MV-4-11 (cell line): ENCODE data around the gene POLD2.

Experiments used
- DNase-seq: peaks from one replicate; lab custom pipeline; 2025; lab: John Stamatoyannopoulos, UW

POLD2 gene

DNA sequence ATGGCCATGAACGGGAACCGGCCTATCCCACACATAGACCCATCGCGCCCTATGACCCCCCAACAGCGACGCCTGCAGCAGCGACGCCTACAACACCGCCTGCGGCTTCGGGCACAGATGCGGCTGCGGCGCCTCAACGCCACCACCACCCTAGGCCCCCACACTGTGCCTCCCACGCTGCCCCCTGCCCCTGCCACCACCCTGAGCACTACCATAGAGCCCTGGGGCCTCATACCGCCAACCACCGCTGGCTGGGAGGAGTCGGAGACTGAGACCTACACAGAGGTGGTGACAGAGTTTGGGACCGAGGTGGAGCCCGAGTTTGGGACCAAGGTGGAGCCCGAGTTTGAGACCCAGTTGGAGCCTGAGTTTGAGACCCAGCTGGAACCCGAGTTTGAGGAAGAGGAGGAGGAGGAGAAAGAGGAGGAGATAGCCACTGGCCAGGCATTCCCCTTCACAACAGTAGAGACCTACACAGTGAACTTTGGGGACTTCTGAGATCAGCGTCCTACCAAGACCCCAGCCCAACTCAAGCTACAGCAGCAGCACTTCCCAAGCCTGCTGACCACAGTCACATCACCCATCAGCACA lies 9.5 kb downstream of the POLD2 start:
- no peak for DNase-seq

DNA sequence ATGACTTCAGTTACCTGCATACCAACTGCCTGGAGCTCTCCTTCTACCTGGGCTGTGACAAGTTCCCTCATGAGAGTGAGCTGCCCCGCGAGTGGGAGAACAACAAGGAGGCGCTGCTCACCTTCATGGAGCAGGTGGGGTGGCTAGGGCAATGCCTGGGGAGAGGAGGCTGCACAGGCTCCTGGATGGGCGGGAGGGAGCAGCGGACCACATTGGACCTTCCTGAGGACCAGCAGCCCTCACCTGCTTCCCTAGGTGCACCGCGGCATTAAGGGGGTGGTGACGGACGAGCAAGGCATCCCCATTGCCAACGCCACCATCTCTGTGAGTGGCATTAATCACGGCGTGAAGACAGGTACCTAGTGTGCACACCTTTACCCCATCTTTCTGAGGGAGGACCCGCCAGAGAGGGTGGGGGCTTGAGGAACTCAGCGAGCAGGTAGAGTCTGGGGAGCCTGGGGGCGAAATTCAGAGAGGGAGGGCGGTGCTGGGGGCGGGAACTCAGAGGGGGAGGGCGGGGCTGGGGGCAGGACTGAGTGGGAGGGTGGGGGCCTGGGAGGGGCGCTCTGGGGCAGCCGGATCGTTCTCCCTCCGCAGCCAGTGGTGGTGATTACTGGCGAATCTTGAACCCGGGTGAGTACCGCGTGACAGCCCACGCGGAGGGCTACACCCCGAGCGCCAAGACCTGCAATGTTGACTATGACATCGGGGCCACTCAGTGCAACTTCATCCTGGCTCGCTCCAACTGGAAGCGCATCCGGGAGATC lies 10.2 kb downstream of the POLD2 start:
- DNase-seq, result no peak

DNA sequence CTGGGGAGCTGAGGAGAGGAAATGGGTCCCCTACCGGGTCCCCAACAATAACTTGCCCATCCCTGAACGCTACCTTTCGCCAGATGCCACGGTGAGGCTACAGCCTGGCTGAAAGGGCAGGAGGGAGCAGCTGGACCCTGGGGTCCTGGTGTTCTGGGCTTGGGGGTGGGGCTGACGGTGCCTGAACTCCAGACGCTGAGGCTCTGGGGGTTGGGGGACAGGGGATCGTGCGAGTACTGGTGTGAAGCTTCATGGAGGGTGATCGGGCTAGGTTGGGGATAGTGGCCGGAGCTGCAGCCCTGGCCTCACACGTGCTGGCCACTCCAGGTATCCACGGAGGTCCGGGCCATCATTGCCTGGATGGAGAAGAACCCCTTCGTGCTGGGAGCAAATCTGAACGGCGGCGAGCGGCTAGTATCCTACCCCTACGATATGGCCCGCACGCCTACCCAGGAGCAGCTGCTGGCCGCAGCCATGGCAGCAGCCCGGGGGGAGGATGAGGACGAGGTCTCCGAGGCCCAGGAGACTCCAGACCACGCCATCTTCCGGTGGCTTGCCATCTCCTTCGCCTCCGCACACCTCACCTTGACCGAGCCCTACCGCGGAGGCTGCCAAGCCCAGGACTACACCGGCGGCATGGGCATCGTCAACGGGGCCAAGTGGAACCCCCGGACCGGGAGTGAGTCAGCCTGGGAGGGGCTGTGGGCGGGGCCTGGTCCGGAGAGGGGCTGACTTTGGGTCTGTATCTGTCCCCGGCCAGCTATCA lies 10.9 kb downstream of the POLD2 start:
- no peak for DNase-seq

DNA sequence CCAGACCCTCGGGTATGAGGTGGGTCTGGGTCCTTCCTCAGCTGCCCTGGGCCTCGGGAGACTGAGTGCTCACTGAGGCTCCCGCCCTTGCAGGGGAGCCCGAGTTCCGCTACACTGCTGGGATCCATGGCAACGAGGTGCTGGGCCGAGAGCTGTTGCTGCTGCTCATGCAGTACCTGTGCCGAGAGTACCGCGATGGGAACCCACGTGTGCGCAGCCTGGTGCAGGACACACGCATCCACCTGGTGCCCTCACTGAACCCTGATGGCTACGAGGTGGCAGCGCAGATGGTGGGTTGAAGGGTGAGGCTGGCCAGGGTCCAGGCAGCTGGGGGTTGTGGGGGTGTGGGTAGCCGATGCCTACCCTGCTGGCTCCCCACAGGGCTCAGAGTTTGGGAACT lies 11.6 kb downstream of the POLD2 start:
- DNase-seq, result no peak

DNA sequence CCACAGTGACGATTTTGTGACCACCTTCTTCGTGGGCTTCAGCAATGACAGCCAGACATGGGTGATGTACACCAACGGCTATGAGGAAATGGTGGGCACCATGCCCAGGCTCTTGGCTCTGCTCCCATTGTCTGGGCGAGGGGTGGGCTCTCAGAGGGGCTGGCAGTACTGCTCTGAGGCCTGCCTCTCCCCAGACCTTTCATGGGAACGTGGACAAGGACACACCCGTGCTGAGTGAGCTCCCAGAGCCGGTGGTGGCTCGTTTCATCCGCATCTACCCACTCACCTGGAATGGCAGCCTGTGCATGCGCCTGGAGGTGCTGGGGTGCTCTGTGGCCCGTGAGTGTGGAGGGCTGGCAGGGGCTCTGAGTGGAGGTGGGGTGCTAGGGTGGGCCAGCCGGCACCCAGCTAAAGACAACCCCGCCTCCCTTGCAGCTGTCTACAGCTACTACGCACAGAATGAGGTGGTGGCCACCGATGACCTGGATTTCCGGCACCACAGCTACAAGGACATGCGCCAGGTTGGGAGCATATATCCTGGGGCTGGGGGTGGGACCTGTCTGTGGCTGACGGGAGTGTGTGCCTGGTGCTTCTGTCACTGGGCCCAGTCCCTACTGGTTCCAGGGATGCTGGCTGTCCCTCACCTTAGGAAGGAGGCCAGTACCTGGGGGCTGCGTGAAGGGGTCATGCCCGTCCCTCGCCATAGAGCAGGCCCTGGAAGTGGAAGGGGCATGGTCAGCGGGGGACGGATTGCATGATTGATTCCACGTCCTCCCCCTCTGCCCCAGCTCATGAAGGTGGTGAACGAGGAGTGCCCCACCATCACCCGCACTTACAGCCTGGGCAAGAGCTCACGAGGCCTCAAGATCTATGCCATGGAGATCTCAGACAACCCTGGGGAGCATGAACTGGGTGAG lies 12.4 kb downstream of the POLD2 start:
- DNase-seq, result no peak

DNA sequence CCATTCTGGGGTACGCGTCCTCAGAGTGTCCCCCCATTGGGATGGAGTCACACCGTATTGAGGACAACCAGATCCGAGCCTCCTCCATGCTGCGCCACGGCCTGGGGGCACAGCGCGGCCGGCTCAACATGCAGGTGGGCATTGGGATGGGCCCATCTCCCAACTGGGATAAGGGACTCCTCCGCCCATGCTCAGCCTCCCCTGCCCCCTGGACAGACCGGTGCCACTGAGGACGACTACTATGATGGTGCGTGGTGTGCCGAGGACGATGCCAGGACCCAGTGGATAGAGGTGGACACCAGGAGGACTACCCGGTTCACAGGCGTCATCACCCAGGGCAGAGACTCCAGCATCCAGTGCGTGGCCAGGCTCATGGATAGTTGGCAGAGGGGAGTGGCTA lies 13.4 kb downstream of the POLD2 start:
- DNase-seq, result no peak

DNA sequence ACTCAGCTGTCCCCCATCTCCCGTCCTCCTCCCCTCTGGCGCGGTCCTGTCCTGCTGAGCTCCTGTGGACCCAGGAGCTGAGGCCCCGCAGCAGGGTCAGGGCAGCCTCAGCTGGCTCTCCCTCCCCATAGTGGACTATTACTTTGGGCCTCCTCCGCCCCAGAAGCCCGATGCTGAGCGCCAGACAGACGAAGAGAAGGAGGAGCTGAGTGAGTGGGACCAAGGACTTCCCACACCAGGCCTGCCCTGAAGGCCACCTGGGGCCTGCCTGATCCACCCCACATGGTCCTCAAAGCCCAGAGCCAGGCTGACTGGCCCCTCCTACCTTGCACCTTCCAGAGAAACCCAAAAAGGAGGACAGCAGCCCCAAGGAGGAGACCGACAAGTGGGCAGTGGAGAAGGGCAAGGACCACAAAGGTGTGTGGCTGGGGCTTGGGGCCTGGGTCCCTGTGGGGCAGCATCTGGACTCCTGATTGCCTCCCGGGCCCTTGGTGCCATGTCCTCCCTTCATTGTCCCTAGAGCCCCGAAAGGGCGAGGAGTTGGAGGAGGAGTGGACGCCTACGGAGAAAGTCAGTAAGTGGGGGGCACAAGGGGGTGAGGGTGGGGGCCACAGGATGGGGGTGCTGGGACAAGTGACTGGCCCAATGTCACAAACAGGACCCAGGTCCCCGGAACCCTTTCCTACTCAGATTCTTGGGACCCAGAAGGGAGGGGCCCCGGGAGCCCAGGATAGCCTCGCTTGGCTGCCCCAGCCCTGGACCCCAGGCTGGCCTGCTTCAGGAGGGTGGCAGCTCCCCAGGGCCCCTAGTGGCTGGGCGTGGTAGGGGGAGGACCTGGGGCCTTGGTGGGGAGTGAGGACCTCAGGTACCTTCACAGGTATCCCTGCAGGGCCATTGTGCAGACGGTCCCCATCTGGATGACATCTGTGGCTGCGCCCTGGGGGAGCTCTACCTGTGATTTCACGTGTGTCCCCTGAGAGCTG lies 14.3 kb downstream of the POLD2 start:
- no peak for DNase-seq

DNA sequence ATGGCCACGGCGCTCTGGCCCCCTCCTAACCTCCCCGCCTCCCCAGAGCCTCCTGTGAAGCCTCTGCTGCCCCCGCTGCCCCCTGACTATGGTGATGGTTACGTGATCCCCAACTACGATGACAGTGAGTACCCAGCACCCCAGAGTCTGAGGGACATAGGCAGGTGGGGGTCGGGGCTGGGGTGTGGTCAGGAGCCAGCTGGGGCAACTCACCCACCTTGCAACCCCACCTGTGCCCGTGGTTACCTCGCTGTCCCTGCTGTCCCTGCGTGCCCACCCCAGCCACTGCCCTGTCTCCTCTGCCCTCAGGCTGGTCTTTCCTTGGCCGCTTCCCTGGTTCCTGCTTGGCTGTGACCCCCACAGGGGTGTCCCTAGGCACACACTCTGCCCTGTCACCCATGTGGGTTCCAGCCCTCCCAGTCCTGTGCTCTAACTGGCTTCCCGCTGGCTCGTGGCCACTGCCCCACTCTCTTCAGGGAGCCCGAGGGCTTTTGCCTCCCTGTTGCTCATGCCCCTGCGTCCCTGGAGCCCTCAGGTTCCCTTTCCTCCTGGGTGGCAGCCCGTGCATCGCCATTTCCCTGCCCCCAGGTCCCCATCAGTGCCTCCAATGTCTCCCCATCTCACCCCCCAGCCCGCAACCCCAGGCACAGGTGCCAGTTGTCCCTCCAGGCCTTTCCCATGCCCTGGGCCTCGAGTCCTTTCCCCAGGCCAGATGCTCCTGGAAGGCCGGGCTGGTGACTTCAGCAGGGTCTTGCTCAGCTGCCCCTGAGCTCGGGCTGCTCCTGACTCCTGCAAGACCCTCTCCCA lies 15.2 kb downstream of the POLD2 start:
- DNase-seq, result no peak

DNA sequence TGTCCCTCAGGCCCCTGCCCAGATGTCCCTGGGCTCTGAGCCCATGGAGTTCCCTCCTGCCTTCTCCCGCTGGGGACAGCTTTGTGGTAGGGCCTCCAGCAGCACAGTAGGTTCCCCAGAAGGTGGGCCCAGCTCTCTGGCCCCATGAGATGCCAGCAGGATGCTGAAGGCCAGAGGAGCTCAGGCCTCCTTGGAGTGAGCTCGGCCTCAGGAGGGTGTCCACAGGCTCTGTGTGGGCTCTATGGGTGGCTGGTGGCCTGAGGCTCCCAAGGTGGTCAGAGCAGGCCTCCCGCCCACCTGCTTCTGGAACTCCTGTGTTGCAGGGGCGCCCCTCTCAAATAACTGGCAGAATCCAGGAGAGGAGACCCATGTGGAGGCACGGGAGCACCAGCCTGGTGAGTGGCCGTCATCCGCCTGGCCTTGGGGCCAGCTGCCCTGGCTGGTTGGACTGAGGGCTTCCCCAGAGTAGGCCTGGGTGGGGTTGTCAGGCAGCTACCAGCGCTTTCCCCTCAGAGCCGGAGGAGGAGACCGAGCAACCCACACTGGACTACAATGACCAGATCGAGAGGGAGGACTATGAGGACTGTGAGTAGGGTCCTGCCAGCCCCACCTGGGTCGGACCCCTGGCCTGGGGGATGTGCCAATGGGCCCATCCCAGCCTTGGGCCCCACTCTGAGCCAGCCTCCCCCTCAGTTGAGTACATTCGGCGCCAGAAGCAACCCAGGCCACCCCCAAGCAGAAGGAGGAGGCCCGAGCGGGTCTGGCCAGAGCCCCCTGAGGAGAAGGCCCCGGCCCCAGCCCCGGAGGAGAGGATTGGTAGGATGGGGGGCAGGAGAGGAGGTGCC lies 16.0 kb downstream of the POLD2 start:
- DNase-seq, result no peak

DNA sequence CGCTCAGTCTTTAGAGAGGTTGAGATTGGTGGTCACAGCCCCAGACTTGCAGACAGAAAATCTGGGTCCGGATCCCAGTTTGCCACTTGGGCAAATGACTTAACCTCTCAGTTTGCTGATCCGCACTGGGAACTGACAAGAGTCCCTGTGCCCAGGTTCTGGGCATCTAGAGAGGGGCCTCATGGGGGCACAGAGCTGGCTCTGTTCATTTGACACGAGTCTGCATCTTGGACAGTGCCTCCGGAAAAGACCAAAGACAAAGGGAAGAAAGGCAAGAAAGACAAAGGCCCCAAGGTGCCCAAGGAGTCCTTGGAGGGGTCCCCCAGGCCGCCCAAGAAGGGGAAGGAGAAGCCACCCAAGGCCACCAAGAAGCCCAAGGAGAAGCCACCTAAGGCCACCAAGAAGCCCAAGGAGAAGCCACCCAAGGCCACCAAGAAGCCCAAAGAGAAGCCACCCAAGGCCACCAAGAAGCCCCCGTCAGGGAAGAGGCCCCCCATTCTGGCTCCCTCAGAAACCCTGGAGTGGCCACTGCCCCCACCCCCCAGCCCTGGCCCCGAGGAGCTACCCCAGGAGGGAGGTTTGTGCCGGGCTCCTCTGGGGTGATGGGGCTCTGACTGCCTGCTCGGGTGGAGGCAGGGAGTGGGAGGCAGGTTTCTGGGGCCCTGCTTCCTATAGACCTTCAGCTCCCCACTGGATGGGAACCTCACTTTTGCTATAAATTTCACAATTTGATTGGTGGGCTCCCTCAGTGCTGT lies 16.9 kb downstream of the POLD2 start:
- DNase-seq, result no peak

DNA sequence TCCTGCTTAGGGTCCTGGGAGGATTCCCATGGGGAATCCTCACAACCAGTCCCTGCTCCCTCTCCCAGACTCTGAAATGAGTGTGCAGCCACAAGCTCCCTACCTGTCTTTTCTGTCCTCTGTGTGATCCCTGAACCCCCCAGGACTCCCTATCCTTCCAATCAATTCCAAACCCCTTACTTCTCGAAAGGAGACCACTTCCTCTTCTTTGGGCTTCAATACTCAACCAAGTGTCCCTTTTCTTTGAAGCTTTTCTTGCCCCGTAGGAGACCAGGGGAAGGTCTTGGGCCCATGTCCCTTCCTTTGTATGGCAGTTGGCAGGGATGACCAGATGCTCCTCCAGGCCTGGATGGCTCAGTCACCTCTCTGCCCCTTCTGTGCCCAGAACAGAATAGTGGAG lies 17.5 kb downstream of the POLD2 start:
- peak; percentile 29 for DNase-seq

DNA sequence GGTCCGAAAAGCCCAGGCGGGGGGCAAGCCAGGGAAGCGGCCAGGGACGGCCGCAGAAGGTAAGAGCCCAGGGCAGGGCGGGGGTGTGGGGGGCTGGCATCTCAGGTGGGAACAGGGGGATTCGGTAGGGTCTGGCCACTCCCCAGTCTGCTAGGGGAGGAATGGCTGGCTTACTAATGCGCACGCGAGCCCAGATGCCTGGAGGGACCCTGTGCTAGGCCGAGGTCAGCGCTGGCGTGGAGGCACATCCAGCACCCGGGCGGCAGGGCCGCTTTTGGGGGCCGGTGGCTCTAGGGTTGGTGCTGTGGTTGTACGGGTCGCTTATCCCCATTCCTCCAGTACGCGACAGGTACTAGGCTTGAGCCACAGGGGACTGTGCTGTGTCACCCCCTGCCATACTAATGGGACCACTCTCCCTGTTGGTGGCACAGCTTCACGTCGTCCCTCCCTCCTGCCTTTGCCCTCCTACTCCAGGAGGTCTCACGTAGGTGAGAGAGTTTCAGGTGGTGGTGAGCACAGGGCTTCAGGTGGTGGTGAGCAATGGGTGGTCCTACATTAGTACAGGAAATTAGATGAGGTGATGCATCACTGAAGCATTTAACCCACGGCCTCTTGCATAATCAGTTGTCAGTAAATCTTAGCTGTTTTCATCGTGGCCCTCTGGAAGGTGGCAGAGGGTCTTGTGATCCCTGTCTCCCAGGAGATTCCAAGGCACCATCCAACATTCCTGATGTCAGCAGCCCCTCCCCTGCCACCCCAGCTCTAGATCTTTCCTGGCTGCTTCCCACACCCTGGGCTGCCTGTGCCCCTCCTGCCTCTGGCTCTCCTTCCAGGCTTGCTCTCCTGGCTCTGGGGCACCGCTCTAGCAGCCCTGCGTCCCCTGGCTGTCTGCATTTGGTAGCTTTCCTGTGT lies 18.2 kb downstream of the POLD2 start:
- DNase-seq, result no peak

DNA sequence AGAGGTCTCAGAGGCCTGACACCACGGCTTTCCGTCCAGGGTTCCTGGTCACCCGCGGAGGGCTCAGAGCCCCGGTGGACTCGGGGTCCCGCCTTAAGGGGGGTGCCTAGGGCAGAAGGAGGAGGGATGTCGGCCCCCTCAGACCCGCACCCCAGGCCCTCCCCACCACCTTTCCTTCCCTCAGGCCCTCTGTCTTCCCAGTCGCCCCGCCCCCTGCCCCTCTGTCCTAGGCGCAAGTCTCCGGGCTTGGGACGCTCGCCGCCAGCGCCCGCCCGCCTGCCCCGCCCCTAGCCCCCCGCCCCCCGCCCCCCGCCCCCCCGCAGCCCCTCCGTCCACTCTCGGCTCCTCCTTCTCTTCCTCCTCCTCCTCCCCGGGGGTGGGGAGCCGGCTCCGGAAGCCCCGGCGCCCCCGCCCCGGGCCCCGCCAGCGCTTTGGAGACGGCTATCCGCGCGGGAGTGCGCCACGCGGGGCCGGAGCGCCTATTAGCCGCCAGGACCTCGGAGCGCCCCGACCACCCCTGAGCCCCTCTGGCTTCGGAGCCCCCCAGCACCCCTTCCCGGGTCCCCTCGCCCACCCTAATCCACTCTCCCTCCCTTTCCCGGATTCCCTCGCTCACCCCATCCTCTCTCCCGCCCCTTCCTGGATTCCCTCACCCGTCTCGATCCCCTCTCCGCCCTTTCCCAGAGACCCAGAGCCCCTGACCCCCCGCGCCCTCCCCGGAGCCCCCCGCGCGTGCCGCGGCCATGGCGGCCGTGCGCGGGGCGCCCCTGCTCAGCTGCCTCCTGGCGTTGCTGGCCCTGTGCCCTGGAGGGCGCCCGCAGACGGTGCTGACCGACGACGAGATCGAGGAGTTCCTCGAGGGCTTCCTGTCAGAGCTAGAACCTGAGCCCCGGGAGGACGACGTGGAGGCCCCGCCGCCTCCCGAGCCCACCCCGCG lies 19.2 kb downstream of the POLD2 start, which contains the start of gene AEBP1:
AEBP1 (plus strand) TSS at position 423 of the 937 bp plus-strand sequence; CDS start at position 744, 321 bp downstream.
- no peak for DNase-seq

DNA sequence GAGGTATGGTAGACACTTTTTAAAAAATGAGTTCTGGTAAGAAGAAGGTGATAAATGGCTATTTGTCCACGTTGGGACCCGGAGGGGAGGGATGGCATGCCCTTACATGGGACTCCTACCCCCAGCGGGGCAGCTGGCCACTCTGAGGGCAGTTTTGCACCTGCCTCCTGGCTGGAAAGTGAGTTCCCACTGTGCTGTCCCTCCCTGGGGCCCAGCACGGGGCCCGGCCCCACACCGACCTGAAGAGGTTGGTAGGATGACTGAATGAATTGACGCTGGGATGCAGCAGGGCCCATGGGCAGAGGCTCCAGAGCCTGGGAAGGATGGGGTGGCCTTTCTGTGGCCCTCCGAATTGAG lies 19.8 kb downstream of the POLD2 start:
- no peak for DNase-seq

DNA sequence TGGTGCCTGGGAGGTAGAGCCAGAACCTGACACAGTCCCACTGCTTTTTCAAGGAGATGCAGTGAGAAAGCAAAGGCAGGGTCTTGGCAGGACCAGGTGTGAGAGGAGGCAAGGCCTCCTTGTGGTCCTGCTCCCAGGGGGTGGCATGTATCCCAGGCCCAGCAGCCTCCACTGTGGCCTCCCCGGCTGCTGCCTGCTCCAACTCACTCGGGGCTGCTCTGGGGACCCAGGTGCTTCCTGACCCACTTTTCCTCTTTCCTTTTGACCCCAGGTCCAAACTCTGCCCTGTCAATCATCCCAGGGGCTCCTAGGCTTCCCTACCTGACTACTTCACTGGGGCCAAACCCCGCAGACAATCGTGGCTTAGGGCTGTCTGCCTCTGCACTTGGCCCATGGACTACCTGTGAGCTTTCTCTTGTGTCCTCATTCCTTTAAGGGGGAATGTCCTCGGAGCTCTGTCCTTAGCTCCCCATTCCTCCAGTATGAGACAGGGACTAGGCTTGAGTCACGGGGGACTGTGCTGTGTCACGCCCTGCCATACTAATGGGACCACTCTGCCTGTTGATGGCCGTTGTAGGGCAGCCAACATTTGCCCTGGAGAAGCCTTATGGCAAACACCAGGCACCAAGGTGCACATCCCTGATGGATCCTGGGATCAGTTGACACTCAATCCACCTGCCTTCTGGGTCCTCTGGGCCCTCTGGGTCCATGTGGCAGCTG lies 20.3 kb downstream of the POLD2 start:
- DNase-seq, result no peak
